Esophagus squamous epithelium (tissue), 5 donors: Measurements from ENCODE around the gene EDN3. TPM values are rescaled to one million over a fixed set of nuclear protein-coding genes. Genes with fewer than 3 reads are reported as not detected.

Experiments used
- DNase-seq: peaks from one replicate; lab custom pipeline; 2025; lab: John Stamatoyannopoulos, UW
- H3K27ac ChIP-seq, 4 donors: fragments of 200-600 bp; sonication (generic); one replicate each; pipeline ENCODE4 v1.5.1; 2016 to 2019; ENCODE audit warnings: mild to moderate bottlenecking in 1 of 4
- H3K27me3 ChIP-seq, 4 donors: fragments of 200-600 bp; sonication (generic); 1 replicate in 3 of 4; 2 replicates in 1 of 4; pipeline versions ENCODE4 v1.5.1 to v1.6.0; 2017 to 2021; ENCODE audit warnings: antibody characterized with exemption in 1 of 4
- H3K36me3 ChIP-seq, 3 donors: fragments of 200-600 bp; sonication (generic); one replicate each; pipeline ENCODE4 v1.5.1; 2016 to 2019
- H3K4me1 ChIP-seq, 3 donors: fragments of 200-600 bp; sonication (generic); one replicate each; pipeline ENCODE4 v1.5.1; 2017 to 2019
- H3K4me3 ChIP-seq, 4 donors: fragments of 200-600 bp; sonication (generic); 1 replicate in 3 of 4; 2 replicates in 1 of 4; pipeline ENCODE4 v1.5.1; 2016 to 2019; ENCODE audit warnings: mild to moderate bottlenecking in 2 of 4, moderate library complexity in 1 of 4
- H3K9me3 ChIP-seq, 3 donors: fragments of 200-600 bp; sonication (generic); one replicate each; pipeline ENCODE4 v1.5.1; 2016 to 2019
- POLR2A ChIP-seq, 4 donors: fragments of 450-650 bp; IDR thresholded peaks; one replicate each; pipeline ENCODE4 v1.6.1; 2017; ENCODE audit warnings: antibody characterized with exemption in 4 of 4, mild to moderate bottlenecking in 4 of 4, moderate library complexity in 3 of 4
- WGBS, 2 donors: methylation state at CpG; one replicate each; pipeline ENCODE4 v1.1.5; 2018; 5-methylcytosine and 5-hydroxymethylcytosine counted together
- intact Hi-C: fragments of 100-400 bp; cut with DNase I; formaldehyde crosslinking; loops from one replicate; pipeline ENCODE4 v1.15.0; 2022
- total RNA-seq, 4 donors: library from RNA; depleted of rRNA; stranded (reverse); fragments of >200 nt; gene quantifications; one replicate each; pipeline ENCODE4 v1.1.0, GENCODE V29; 2016
- TF ChIP-seq, protein P1 (sequence below), 6 experiments: fragments of 450-650 bp in 4 of 6; fragments of 200-600 bp in 2 of 6; sonication (generic) in 2 of 6; IDR thresholded peaks; one replicate each; pipeline ENCODE4 v1.5.1; 2016 to 2019; ENCODE audit warnings: antibody characterized with exemption in 6 of 6, mild to moderate bottlenecking in 4 of 6, moderate library complexity in 4 of 6
- donor health status: DM: yes; HTN: yes; CAD: no.

The EDN3 gene
- total RNA-seq, 4 donors from 2014 or later: 7.5 to 65.2 (median 16.6) TPM

DNA sequence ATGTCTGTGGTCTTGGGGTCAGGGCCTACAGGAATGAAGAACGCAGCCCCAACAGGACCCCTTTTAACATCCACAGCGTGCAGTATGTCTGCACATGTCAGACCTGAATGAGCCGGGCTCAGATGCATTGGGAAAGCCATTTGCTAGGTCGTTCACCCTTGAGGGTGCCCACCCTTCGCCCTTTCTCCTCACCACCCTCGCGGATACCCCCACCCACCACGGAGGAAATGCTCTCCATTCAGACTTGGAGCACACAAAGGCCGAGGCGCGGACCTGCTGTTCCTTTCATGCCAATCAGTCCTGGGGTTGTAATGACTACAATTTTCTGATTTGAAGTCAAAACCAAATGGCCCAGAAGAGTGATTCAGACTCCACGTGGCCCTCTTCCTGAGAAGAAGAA lies 62.7 kb downstream of the EDN3 start:
- intact Hi-C loops: no loop called here
- H3K4me1 ChIP-seq: peaks cover 0 to 40% (median 0%) of the 10 kb centered on the region in 3 donors
- 71 to 77% methylated on average over 12 of the region's 12 CpGs for WGBS, 2 donors

DNA sequence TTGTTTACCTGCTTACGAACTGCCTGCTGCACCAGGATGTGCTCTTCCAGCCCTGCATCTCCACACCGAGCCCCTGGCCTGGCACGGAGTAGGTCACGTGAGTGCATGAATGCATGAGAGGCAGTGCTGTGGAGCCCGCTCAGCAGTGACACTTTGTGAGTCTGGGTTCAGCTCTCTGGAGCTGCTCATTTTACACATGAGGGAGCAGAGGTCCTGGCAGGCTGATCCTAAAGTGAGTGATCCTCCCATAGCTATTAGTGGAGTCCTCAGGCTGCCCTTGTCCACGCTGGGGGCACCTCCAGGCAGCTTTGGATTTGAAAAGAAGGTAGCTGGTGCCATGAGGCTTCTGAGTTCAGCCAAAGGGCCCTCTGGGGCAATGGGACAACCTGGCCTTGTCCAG lies 64.2 kb downstream of the EDN3 start:
- H3K4me3 ChIP-seq: no peak overlapping the region
- peaks cover 0 to 33% (median 0%) of the 10 kb centered on the region in 3 donors for H3K4me1 ChIP-seq
- H3K36me3 ChIP-seq: no peaks in the 10 kb centered on the region
- peaks cover 0 to 31% (median 0%) of the 10 kb centered on the region in 4 donors for H3K27me3 ChIP-seq
- no peak overlapping the region for H3K27ac ChIP-seq
- no peak for TF ChIP-seq POLR2A (IDR thresholded peaks at IDR 0.05)
- TF ChIP-seq, protein P1, sequence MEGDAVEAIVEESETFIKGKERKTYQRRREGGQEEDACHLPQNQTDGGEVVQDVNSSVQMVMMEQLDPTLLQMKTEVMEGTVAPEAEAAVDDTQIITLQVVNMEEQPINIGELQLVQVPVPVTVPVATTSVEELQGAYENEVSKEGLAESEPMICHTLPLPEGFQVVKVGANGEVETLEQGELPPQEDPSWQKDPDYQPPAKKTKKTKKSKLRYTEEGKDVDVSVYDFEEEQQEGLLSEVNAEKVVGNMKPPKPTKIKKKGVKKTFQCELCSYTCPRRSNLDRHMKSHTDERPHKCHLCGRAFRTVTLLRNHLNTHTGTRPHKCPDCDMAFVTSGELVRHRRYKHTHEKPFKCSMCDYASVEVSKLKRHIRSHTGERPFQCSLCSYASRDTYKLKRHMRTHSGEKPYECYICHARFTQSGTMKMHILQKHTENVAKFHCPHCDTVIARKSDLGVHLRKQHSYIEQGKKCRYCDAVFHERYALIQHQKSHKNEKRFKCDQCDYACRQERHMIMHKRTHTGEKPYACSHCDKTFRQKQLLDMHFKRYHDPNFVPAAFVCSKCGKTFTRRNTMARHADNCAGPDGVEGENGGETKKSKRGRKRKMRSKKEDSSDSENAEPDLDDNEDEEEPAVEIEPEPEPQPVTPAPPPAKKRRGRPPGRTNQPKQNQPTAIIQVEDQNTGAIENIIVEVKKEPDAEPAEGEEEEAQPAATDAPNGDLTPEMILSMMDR (IDR thresholded peaks at IDR 0.05): no peak
- intact Hi-C loops: no loop called here
- H3K9me3 ChIP-seq: no peaks in the 10 kb centered on the region
- WGBS, 2 donors: 73 to 80% methylated on average over 1 to 4 of the region's 6 CpGs
- no peak for DNase-seq

More for the DNA sequence above, 62.7 kb downstream of the EDN3 start:
- Histone ChIP-seq H3K36me3 (no peaks in the 10 kb centered on the region), H3K9me3 (no peaks in the 10 kb centered on the region), H3K27ac (no peak overlapping the region), H3K27me3 (peaks cover 0 to 31% (median 0%) of the 10 kb centered on the region in 4 donors), H3K4me3 (no peak overlapping the region)
- DNase-seq: no peak
- no peak for TF ChIP-seq POLR2A (IDR thresholded peaks at IDR 0.05)
- TF ChIP-seq, protein P1 (IDR thresholded peaks at IDR 0.05): no peak

DNA sequence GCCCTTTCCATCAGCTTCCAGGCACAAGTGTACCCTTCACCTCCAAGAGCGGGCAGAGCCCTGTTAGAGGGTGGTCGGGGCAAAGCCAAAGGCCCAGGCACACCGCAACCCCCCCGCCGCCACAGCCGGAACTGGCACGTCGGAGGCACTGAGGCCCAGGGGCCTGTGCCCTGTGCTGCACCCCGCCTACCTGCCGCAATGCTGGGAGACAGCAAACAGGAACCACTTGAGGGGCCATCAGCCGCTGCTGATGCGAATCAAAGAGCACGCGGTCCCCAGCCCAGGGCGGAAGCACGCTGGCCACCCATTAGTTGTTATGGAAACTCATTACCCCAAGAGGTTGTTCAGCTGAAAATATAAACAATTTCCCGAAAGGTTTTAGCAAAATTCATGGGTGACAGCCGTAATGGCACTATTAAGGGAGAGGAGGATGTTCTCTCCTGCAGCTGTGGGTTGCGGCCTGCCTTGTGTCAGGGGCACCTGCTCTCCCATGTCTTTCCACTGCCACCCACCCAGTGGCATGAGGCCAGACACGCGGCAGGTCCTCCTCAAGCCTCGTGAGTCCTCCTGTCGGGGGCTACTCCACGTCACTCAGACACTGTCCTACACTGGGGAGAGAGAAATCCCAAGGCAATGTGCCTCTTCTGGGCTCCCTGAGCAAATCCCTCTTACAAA lies 65.3 kb downstream of the EDN3 start:
- intact Hi-C loops: no loop called here
- WGBS, 2 donors: 94 to 100% methylated on average over 8 to 11 of the region's 24 CpGs
- no peak for DNase-seq

DNA sequence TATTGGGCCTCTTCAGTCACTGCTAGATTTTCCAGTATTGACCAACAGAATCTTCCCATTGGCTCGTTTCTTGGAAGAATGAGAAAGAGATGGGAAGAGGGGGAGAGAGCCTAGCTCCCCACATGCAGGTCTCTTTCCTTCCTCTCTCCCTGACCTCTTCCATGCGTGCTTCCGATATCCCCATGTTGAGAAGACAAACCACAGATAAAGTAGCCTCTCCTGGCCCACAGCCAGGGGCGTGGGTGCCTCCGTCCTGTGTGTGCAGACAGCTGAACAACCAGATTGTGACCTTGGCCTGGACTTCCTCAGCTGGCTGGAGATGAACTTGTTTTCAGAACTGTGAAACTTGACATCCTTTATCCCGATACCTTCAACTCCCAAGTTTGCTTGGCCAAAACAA lies 71.0 kb downstream of the EDN3 start:
- Histone ChIP-seq H3K27ac (no peak overlapping the region), H3K27me3 (peaks cover 0 to 12% (median 0%) of the 10 kb centered on the region in 4 donors), H3K4me1 (peaks cover 0 to 7% (median 7%) of the 10 kb centered on the region in 3 donors), H3K36me3 (no peaks in the 10 kb centered on the region), H3K9me3 (no peaks in the 10 kb centered on the region), H3K4me3 (no peak overlapping the region)
- 51 to 63% methylated on average over 5 to 6 of the region's 6 CpGs for WGBS, 2 donors
- intact Hi-C loops: no loop called here
- TF ChIP-seq POLR2A (IDR thresholded peaks at IDR 0.05): no peak
- no peak for DNase-seq

More for the DNA sequence above, 65.3 kb downstream of the EDN3 start:
- Histone ChIP-seq H3K27me3 (peaks cover 0 to 24% (median 0%) of the 10 kb centered on the region in 4 donors), H3K9me3 (no peaks in the 10 kb centered on the region), H3K4me3 (no peak overlapping the region), H3K4me1 (peaks cover 0 to 22% (median 0%) of the 10 kb centered on the region in 3 donors), H3K36me3 (no peaks in the 10 kb centered on the region), H3K27ac (no peak overlapping the region)
- TF ChIP-seq, protein P1 (IDR thresholded peaks at IDR 0.05): no peak
- TF ChIP-seq POLR2A (IDR thresholded peaks at IDR 0.05): no peak

DNA sequence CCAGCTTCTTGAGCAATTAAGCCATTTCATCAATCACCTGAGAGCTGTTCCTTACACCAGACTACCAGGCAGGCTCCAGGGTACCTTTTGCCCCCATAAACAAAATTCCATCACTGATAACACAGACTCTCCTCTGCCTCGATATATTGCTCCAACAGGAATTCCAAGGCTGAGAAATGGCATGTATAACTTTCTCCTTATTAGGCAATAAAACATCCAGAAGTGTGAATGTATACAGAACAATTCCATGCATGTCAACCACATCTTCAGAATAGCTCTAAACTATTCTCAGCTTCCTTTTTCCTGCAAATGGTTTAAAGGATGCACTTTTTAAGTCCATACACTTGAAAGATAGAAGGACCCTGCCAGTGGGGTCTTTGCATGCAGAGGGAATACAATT lies 73.8 kb downstream of the EDN3 start:
- DNase-seq: no peak
- H3K9me3 ChIP-seq: no peaks in the 10 kb centered on the region
- TF ChIP-seq, protein P1 (IDR thresholded peaks at IDR 0.05): no peak
- TF ChIP-seq POLR2A (IDR thresholded peaks at IDR 0.05): no peak
- 70 to 71% methylated on average over 1 of the region's 1 CpG for WGBS, 2 donors
- peaks cover 0 to 13% (median 7%) of the 10 kb centered on the region in 3 donors for H3K4me1 ChIP-seq
- no peak overlapping the region for H3K27ac ChIP-seq
- H3K36me3 ChIP-seq: no peaks in the 10 kb centered on the region
- H3K27me3 ChIP-seq: peaks cover 0 to 12% (median 0%) of the 10 kb centered on the region in 4 donors
- no peak overlapping the region for H3K4me3 ChIP-seq
- intact Hi-C loops: no loop called here
